ENCODE data around the gene GPA33. TPM values are rescaled to one million over a fixed set of nuclear protein-coding genes. Genes with fewer than 3 reads are reported as not detected.

Gene GPA33
- total RNA-seq, 1 donor from 2014 or later, result not detected

- H3K27ac Mint-ChIP-seq, result no peak overlapping the region
- H3K4me1 Mint-ChIP-seq, result peaks cover 2% of the 10 kb centered on the region
- H3K4me3 Mint-ChIP-seq, result no peak overlapping the region
- intact Hi-C loops (cut with micrococcal nuclease), result no loop called here
- H3K27me3 Mint-ChIP-seq, result peaks cover 33% of the 10 kb centered on the region
- H3K9me3 Mint-ChIP-seq, result no peaks in the 10 kb centered on the region
- no peaks in the 10 kb centered on the region for H3K36me3 Mint-ChIP-seq (ENCODE audit: low read depth)
- DNase-seq, result no peak
Observed at GRCh38 chr1:167126811-167127210, 36.6 kb upstream of the GPA33 start.

- H3K27me3 Mint-ChIP-seq, result peaks cover 29% of the 10 kb centered on the region
- H3K27ac Mint-ChIP-seq, result no peak overlapping the region
- H3K9me3 Mint-ChIP-seq, result no peaks in the 10 kb centered on the region
- no peaks in the 10 kb centered on the region for H3K36me3 Mint-ChIP-seq (ENCODE audit: low read depth)
- intact Hi-C loops (cut with micrococcal nuclease), result no loop called here
- H3K4me1 Mint-ChIP-seq, result peaks cover 4% of the 10 kb centered on the region
- no peak overlapping the region for H3K4me3 Mint-ChIP-seq
- DNase-seq, result no peak
Observed at GRCh38 chr1:167126317-167126716, 36.1 kb upstream of the GPA33 start.

GRCh38 chr1:167122568-167122967 is 32.4 kb upstream of the GPA33 start:
- H3K9me3 Mint-ChIP-seq, result no peaks in the 10 kb centered on the region
- intact Hi-C loops (cut with micrococcal nuclease), result loop anchor here (5.0 kb wide), 3 partner anchors 35 to 210 kb away; partner anchors contain the start of gene POU2F1
- peaks cover 11% of the 10 kb centered on the region for H3K27me3 Mint-ChIP-seq
- no peak overlapping the region for H3K4me3 Mint-ChIP-seq
- DNase-seq, result no peak
- no peaks in the 10 kb centered on the region for H3K36me3 Mint-ChIP-seq (ENCODE audit: low read depth)
- peaks cover 6% of the 10 kb centered on the region for H3K4me1 Mint-ChIP-seq
- H3K27ac Mint-ChIP-seq, result no peak overlapping the region

GRCh38 chr1:167122121-167122480 is 31.9 kb upstream of the GPA33 start:
- Mint-ChIP-seq H3K36me3 (ENCODE audit: low read depth) (no peaks in the 10 kb centered on the region), H3K27ac (no peak overlapping the region), H3K9me3 (no peaks in the 10 kb centered on the region), H3K4me3 (peak overlapping the region; percentile 86), H3K27me3 (peaks cover 8% of the 10 kb centered on the region), H3K4me1 (peaks cover 6% of the 10 kb centered on the region)
- intact Hi-C loops (cut with micrococcal nuclease), result loop anchor here (5.0 kb wide), 3 partner anchors 35 to 210 kb away; partner anchors contain the start of gene POU2F1
- DNase-seq, result no peak

- Mint-ChIP-seq H3K4me3 (peak overlapping the region; percentile 86), H3K9me3 (no peaks in the 10 kb centered on the region), H3K27me3 (peaks cover 7% of the 10 kb centered on the region), H3K27ac (no peak overlapping the region), H3K4me1 (peaks cover 6% of the 10 kb centered on the region), H3K36me3 (ENCODE audit: low read depth) (no peaks in the 10 kb centered on the region)
- DNase-seq, result peak; percentile 78
- intact Hi-C loops (cut with micrococcal nuclease), result loop anchor here (2.0 to 5.0 kb wide), 4 partner anchors 19 to 209 kb away; partner anchors contain the start of gene POU2F1
Observed at GRCh38 chr1:167121375-167122120, 31.4 kb upstream of the GPA33 start.

- peaks cover 5% of the 10 kb centered on the region for H3K27me3 Mint-ChIP-seq
- intact Hi-C loops (cut with micrococcal nuclease), result loop anchor here (2.0 to 5.0 kb wide), 4 partner anchors 18 to 209 kb away; partner anchors contain the start of gene POU2F1
- peak overlapping the region; percentile 86 for H3K4me3 Mint-ChIP-seq
- no peaks in the 10 kb centered on the region for H3K36me3 Mint-ChIP-seq (ENCODE audit: low read depth)
- H3K9me3 Mint-ChIP-seq, result no peaks in the 10 kb centered on the region
- peaks cover 6% of the 10 kb centered on the region for H3K4me1 Mint-ChIP-seq
- H3K27ac Mint-ChIP-seq, result no peak overlapping the region
- peak; percentile 65 for DNase-seq
Observed at GRCh38 chr1:167120899-167121298, 30.7 kb upstream of the GPA33 start.

- intact Hi-C loops (cut with micrococcal nuclease), result loop anchor here (2.0 to 5.0 kb wide), 4 partner anchors 17 to 207 kb away; partner anchors contain the start of gene POU2F1
- Mint-ChIP-seq H3K27me3 (peaks cover 5% of the 10 kb centered on the region), H3K4me1 (peaks cover 8% of the 10 kb centered on the region), H3K9me3 (no peaks in the 10 kb centered on the region), H3K4me3 (no peak overlapping the region), H3K36me3 (ENCODE audit: low read depth) (no peaks in the 10 kb centered on the region), H3K27ac (no peak overlapping the region)
- DNase-seq, result no peak
Observed at GRCh38 chr1:167119696-167120095, 29.5 kb upstream of the GPA33 start.

- intact Hi-C loops (cut with micrococcal nuclease), result no loop called here
- no peaks in the 10 kb centered on the region for H3K36me3 Mint-ChIP-seq (ENCODE audit: low read depth)
- no peak for DNase-seq
Observed at GRCh38 chr1:167118188-167118587, 28.0 kb upstream of the GPA33 start.

GRCh38 chr1:167117225-167117624 is 27.0 kb upstream of the GPA33 start:
- intact Hi-C loops (cut with micrococcal nuclease), result no loop called here
- Mint-ChIP-seq H3K27ac (no peak overlapping the region), H3K4me1 (peaks cover 13% of the 10 kb centered on the region), H3K36me3 (ENCODE audit: low read depth) (no peaks in the 10 kb centered on the region), H3K4me3 (no peak overlapping the region), H3K9me3 (no peaks in the 10 kb centered on the region), H3K27me3 (peaks cover 9% of the 10 kb centered on the region)
- no peak for DNase-seq

More at GRCh38 chr1:167118188-167118587, 28.0 kb upstream of the GPA33 start:
- H3K27ac Mint-ChIP-seq, result no peak overlapping the region
- peaks cover 5% of the 10 kb centered on the region for H3K27me3 Mint-ChIP-seq
- no peak overlapping the region for H3K4me3 Mint-ChIP-seq
- no peaks in the 10 kb centered on the region for H3K9me3 Mint-ChIP-seq
- peaks cover 11% of the 10 kb centered on the region for H3K4me1 Mint-ChIP-seq

- intact Hi-C loops (cut with micrococcal nuclease), result no loop called here
- no peak overlapping the region for H3K27ac Mint-ChIP-seq
Observed at GRCh38 chr1:167116174-167116573, 26.0 kb upstream of the GPA33 start.

GRCh38 chr1:167115655-167116054 is 25.5 kb upstream of the GPA33 start:
- no peak overlapping the region for H3K27ac Mint-ChIP-seq
- peaks cover 6% of the 10 kb centered on the region for H3K9me3 Mint-ChIP-seq
- peaks cover 4% of the 10 kb centered on the region for H3K36me3 Mint-ChIP-seq (ENCODE audit: low read depth)
- peaks cover 9% of the 10 kb centered on the region for H3K27me3 Mint-ChIP-seq
- intact Hi-C loops (cut with micrococcal nuclease), result no loop called here
- no peak overlapping the region for H3K4me3 Mint-ChIP-seq
- H3K4me1 Mint-ChIP-seq, result peaks cover 13% of the 10 kb centered on the region
- no peak for DNase-seq

More at GRCh38 chr1:167116174-167116573, 26.0 kb upstream of the GPA33 start:
- Mint-ChIP-seq H3K9me3 (peaks cover 2% of the 10 kb centered on the region), H3K27me3 (peaks cover 9% of the 10 kb centered on the region), H3K4me1 (peaks cover 7% of the 10 kb centered on the region), H3K36me3 (ENCODE audit: low read depth) (no peaks in the 10 kb centered on the region), H3K4me3 (no peak overlapping the region)
- DNase-seq, result no peak

GRCh38 chr1:167114725-167115124 is 24.5 kb upstream of the GPA33 start:
- Mint-ChIP-seq H3K27ac (no peak overlapping the region), H3K36me3 (ENCODE audit: low read depth) (peaks cover 4% of the 10 kb centered on the region), H3K4me3 (no peak overlapping the region), H3K27me3 (peaks cover 9% of the 10 kb centered on the region), H3K4me1 (peaks cover 22% of the 10 kb centered on the region), H3K9me3 (peaks cover 6% of the 10 kb centered on the region)
- intact Hi-C loops (cut with micrococcal nuclease), result no loop called here
- no peak for DNase-seq

- peaks cover 10% of the 10 kb centered on the region for H3K9me3 Mint-ChIP-seq
- peaks cover 9% of the 10 kb centered on the region for H3K27me3 Mint-ChIP-seq
- peaks cover 4% of the 10 kb centered on the region for H3K36me3 Mint-ChIP-seq (ENCODE audit: low read depth)
- H3K4me3 Mint-ChIP-seq, result no peak overlapping the region
- no peak for DNase-seq
- no peak overlapping the region for H3K27ac Mint-ChIP-seq
- intact Hi-C loops (cut with micrococcal nuclease), result no loop called here
- H3K4me1 Mint-ChIP-seq, result peaks cover 35% of the 10 kb centered on the region
Observed at GRCh38 chr1:167111868-167112709, 21.9 kb upstream of the GPA33 start.

GRCh38 chr1:167110586-167110985 is 20.4 kb upstream of the GPA33 start:
- H3K9me3 Mint-ChIP-seq, result peaks cover 10% of the 10 kb centered on the region
- H3K4me1 Mint-ChIP-seq, result peaks cover 38% of the 10 kb centered on the region
- intact Hi-C loops (cut with micrococcal nuclease), result no loop called here
- peak; percentile 84 for DNase-seq
- no peak overlapping the region for H3K27ac Mint-ChIP-seq
- no peak overlapping the region for H3K4me3 Mint-ChIP-seq
- H3K27me3 Mint-ChIP-seq, result peaks cover 9% of the 10 kb centered on the region
- H3K36me3 Mint-ChIP-seq (ENCODE audit: low read depth), result peaks cover 4% of the 10 kb centered on the region

Measured in activated CD4-positive, alpha-beta T cell treated with anti-CD3 and anti-CD28 coated beads, Interleukin-2, amount 10 ng/mL, durations not matched to agents 24 days and 14 days (primary cell).